Bladder microvascular endothelial cell (primary cell): ENCODE results near the gene ZNF711. TPM values are rescaled to one million over a fixed set of nuclear protein-coding genes. Genes with fewer than 3 reads are reported as not detected.

Experiments
- total RNA-seq: library from RNA; depleted of rRNA; stranded (reverse); fragments of >200 nt; gene quantifications from 2 replicates; pipeline ENCODE4 v1.2.3, GENCODE V29; 2014

Gene ZNF711
- 0.16 and 4.7 TPM in 2 replicates for total RNA-seq

DNA sequence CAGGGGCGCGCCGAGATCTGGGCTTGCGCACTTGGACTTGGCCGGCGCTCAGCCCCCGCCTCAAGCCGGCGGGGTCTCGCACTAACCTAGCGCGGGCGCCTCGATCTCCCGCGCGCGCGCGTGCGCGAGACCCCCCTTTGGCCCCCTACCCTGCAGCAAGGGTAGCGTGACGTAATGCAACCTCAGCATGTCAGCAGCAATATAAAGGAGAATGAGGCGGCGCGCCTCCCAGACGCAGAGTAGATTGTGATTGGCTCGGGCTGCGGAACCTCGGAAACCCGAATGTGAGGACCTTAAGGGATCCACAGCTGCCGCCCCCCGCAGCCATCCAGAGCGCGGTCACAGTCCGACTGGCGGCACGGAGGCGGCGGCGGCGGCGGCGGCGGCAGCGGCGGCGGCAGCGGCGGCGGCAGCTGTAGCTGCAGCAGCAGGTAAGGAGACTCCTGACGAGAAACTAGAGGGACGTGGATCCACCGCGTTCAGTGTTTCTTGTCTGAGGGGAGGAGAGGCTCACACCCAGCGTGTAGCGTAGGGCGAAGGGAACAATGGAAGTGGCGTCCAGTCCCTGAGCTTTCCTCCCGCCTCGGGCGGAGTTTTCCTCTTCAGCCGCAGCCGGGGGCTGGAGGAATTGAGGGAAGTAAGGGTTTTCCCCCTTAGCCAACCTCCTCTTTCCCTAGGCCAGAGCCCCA is at the start of gene ZNF711, which contains the start of gene SATL1:
TSS of gene ZNF711 (plus strand) at position 231 of the 689 bp plus-strand sequence. CDS start 3,582 bp downstream, outside the sequence.
TSS of gene SATL1 (minus strand) at position 19 of the 689 bp plus-strand sequence. CDS start 134,811 bp downstream, outside the sequence.

Other genes with a start within 250 kb of the ZNF711 start
- 3.1 and 12.5 TPM in 2 replicates for gene APOOL, start 240.1 kb upstream of the ZNF711 start, total RNA-seq
- gene SATL1, start 212 bp upstream of the ZNF711 start, total RNA-seq = not detected in 2 replicates
- gene POF1B, start 135.7 kb downstream of the ZNF711 start, total RNA-seq = 0.16 and 3.0 TPM in 2 replicates